K562 (cell line): Measurements from ENCODE around the gene ADGRL3. TPM values are rescaled to one million over a fixed set of nuclear protein-coding genes. Genes with fewer than 3 reads are reported as not detected.

Experiments used
- CBX1 ChIP-seq: sonication (generic); IDR thresholded peaks from 2 replicates; pipeline ENCODE4 v1.6.1; 2016; ENCODE audit warnings: antibody characterized with exemption, low read depth, mild to moderate bottlenecking
- CHCHD3 ChIP-seq: fragments of 250-450 bp; sonication (Bioruptor Pico); IDR thresholded peaks from 2 replicates; pipeline ENCODE4 v2.1.2; 2022; ENCODE audit warnings: mild to moderate bottlenecking
- MEF2A ChIP-seq: IDR thresholded peaks from 2 replicates; pipeline ENCODE4 v1.6.1; 2011; ENCODE audit warnings: low read depth, mild to moderate bottlenecking, low read length, moderate library complexity; ENCODE audit not compliant: control insufficient read depth
- MTA3 ChIP-seq: fragments of 450-650 bp; formaldehyde crosslinking; IDR thresholded peaks from 2 replicates; pipeline ENCODE4 v1.6.1; 2017; ENCODE audit warnings: mild to moderate bottlenecking, borderline replicate concordance
- RBM34 ChIP-seq: fragments of 200-400 bp; formaldehyde crosslinking; IDR thresholded peaks from 2 replicates; pipeline ENCODE4 v1.6.1; 2018; ENCODE audit warnings: low read length, borderline replicate concordance; ENCODE audit not compliant: insufficient read depth
- RBM39 ChIP-seq: fragments of 200-400 bp; formaldehyde crosslinking; optimal IDR thresholded peaks from 2 replicates; pipeline ENCODE3; 2018; ENCODE audit warnings: low read depth, low read length
- SREBF1 ChIP-seq: fragments of 150-350 bp; IDR thresholded peaks from 2 replicates; pipeline ENCODE4 v1.6.1; 2014; ENCODE audit warnings: antibody characterized with exemption, low read depth, low read length, borderline replicate concordance
- STAG1 ChIP-seq: sonication (generic); formaldehyde crosslinking; IDR thresholded peaks from 2 replicates; pipeline ENCODE4 v1.5.0; 2020; ENCODE audit warnings: missing genetic modification reagents, borderline replicate concordance
- ZNF395 ChIP-seq: fragments of 200-800 bp; sonication (Bioruptor generic); IDR thresholded peaks from 2 replicates; pipeline ENCODE4 v1.6.1; 2017; ENCODE audit warnings: missing genetic modification characterization, missing compliant biosample characterization
- polyA plus RNA-seq, 8 experiments: library from polyadenylated mRNA; depleted of rRNA in 4 of 8; stranded (reverse) in 5 of 8; unstranded in 3 of 8; fragments of >200 nt; fragmentation: Nextera tagmentation in 2 of 8; fragmentation: Illumina TruSeq in 1 of 8; extraction: Ambion mirVana in 2 of 8; extraction: Trizol in 1 of 8; gene quantifications; 2 replicates each; pipeline versions ENCODE4 v1.2.1 to v1.2.3, GENCODE V29; 2011 to 2014; ENCODE audit warnings: inconsistent platforms in 1 of 8, missing spikeins in 1 of 8
- total RNA-seq, 7 experiments: library from RNA; depleted of rRNA in 6 of 7; stranded (reverse); fragments of >200 nt in 6 of 7; fragmentation: Illumina TruSeq in 2 of 7; extraction: Trizol in 2 of 7; gene quantifications; 2 replicates each; pipeline versions ENCODE4 v1.2.1 to v1.2.3, GENCODE V29; 2011 to 2021; ENCODE audit warnings: low replicate concordance in 1 of 7
- TF ChIP-seq, protein P1 (sequence below): fragments of 200-600 bp; sonication (generic); IDR thresholded peaks from one replicate; pipeline ENCODE4 v1.6.1; 2012; ENCODE audit warnings: mild to moderate bottlenecking, low read depth, low read length, inconsistent platforms

Gene ADGRL3
- total and polyA plus RNA-seq, 9 of the 15 experiments (the other 6 are each of a cell fraction or from before 2014, with no cell fraction given), result 0.03 to 0.14 (median 0.04) TPM; not detected in 2

GRCh38 chr4:62028745-62029144, 828.6 kb downstream of the ADGRL3 start (continued):
- TF ChIP-seq, protein P1, sequence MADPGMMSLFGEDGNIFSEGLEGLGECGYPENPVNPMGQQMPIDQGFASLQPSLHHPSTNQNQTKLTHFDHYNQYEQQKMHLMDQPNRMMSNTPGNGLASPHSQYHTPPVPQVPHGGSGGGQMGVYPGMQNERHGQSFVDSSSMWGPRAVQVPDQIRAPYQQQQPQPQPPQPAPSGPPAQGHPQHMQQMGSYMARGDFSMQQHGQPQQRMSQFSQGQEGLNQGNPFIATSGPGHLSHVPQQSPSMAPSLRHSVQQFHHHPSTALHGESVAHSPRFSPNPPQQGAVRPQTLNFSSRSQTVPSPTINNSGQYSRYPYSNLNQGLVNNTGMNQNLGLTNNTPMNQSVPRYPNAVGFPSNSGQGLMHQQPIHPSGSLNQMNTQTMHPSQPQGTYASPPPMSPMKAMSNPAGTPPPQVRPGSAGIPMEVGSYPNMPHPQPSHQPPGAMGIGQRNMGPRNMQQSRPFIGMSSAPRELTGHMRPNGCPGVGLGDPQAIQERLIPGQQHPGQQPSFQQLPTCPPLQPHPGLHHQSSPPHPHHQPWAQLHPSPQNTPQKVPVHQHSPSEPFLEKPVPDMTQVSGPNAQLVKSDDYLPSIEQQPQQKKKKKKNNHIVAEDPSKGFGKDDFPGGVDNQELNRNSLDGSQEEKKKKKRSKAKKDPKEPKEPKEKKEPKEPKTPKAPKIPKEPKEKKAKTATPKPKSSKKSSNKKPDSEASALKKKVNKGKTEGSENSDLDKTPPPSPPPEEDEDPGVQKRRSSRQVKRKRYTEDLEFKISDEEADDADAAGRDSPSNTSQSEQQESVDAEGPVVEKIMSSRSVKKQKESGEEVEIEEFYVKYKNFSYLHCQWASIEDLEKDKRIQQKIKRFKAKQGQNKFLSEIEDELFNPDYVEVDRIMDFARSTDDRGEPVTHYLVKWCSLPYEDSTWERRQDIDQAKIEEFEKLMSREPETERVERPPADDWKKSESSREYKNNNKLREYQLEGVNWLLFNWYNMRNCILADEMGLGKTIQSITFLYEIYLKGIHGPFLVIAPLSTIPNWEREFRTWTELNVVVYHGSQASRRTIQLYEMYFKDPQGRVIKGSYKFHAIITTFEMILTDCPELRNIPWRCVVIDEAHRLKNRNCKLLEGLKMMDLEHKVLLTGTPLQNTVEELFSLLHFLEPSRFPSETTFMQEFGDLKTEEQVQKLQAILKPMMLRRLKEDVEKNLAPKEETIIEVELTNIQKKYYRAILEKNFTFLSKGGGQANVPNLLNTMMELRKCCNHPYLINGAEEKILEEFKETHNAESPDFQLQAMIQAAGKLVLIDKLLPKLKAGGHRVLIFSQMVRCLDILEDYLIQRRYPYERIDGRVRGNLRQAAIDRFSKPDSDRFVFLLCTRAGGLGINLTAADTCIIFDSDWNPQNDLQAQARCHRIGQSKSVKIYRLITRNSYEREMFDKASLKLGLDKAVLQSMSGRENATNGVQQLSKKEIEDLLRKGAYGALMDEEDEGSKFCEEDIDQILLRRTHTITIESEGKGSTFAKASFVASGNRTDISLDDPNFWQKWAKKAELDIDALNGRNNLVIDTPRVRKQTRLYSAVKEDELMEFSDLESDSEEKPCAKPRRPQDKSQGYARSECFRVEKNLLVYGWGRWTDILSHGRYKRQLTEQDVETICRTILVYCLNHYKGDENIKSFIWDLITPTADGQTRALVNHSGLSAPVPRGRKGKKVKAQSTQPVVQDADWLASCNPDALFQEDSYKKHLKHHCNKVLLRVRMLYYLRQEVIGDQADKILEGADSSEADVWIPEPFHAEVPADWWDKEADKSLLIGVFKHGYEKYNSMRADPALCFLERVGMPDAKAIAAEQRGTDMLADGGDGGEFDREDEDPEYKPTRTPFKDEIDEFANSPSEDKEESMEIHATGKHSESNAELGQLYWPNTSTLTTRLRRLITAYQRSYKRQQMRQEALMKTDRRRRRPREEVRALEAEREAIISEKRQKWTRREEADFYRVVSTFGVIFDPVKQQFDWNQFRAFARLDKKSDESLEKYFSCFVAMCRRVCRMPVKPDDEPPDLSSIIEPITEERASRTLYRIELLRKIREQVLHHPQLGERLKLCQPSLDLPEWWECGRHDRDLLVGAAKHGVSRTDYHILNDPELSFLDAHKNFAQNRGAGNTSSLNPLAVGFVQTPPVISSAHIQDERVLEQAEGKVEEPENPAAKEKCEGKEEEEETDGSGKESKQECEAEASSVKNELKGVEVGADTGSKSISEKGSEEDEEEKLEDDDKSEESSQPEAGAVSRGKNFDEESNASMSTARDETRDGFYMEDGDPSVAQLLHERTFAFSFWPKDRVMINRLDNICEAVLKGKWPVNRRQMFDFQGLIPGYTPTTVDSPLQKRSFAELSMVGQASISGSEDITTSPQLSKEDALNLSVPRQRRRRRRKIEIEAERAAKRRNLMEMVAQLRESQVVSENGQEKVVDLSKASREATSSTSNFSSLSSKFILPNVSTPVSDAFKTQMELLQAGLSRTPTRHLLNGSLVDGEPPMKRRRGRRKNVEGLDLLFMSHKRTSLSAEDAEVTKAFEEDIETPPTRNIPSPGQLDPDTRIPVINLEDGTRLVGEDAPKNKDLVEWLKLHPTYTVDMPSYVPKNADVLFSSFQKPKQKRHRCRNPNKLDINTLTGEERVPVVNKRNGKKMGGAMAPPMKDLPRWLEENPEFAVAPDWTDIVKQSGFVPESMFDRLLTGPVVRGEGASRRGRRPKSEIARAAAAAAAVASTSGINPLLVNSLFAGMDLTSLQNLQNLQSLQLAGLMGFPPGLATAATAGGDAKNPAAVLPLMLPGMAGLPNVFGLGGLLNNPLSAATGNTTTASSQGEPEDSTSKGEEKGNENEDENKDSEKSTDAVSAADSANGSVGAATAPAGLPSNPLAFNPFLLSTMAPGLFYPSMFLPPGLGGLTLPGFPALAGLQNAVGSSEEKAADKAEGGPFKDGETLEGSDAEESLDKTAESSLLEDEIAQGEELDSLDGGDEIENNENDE, result no peak
- TF ChIP-seq RBM34, result no peak
- no peak for TF ChIP-seq SREBF1
- TF ChIP-seq CHCHD3 (CRISPR knock-in tag), result no peak
- no peak for TF ChIP-seq MTA3
- no peak for TF ChIP-seq MEF2A
- TF ChIP-seq CBX1, result no peak
- no peak for TF ChIP-seq STAG1 (CRISPR knock-in tag)
- TF ChIP-seq ZNF395 (CRISPR knock-in tag), result no peak
- no peak for TF ChIP-seq RBM39
